ENCODE results near the gene ZMYM4. TPM values are rescaled to one million over a fixed set of nuclear protein-coding genes. Genes with fewer than 3 reads are reported as not detected.

The ZMYM4 gene
- total and polyA plus RNA-seq, 12 donors = 6.7 to 37.7 (median 34.1) TPM

DNA sequence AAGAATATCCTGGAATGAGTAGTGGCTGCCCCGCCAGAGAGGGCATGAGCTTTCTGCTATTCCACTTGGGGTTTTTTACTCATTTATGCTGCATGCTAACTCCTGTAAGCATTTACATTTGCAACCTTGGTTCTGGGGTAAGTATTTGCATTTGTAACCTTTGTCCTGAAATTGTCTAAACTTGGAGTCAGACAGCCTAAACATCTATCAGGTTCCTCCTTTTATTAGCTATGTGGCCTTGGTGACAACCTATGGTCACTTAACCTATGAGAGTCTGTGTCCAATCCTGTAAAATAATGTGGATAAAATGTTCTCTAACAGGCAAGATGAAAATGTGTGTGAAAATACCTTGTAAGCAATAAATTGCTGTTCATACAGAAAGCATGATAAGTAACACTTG lies 8.9 kb upstream of the ZMYM4 start:
- no peaks in the 10 kb centered on the region for H3K27me3 ChIP-seq
- no peaks in the 10 kb centered on the region for H3K36me3 ChIP-seq
- no peak overlapping the region for H3K27ac ChIP-seq
- ATAC-seq = no peak
- WGBS, 2 donors = 93 to 96% methylated on average over 1 of the region's 1 CpG
- DNase-seq = no peak
- intact Hi-C loops (cut with DNase I) = no loop called here
- H3K4me3 ChIP-seq = no peak overlapping the region
- TF ChIP-seq, protein P1, sequence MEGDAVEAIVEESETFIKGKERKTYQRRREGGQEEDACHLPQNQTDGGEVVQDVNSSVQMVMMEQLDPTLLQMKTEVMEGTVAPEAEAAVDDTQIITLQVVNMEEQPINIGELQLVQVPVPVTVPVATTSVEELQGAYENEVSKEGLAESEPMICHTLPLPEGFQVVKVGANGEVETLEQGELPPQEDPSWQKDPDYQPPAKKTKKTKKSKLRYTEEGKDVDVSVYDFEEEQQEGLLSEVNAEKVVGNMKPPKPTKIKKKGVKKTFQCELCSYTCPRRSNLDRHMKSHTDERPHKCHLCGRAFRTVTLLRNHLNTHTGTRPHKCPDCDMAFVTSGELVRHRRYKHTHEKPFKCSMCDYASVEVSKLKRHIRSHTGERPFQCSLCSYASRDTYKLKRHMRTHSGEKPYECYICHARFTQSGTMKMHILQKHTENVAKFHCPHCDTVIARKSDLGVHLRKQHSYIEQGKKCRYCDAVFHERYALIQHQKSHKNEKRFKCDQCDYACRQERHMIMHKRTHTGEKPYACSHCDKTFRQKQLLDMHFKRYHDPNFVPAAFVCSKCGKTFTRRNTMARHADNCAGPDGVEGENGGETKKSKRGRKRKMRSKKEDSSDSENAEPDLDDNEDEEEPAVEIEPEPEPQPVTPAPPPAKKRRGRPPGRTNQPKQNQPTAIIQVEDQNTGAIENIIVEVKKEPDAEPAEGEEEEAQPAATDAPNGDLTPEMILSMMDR (IDR thresholded peaks at IDR 0.05) = no peak
- peaks cover 0 to 3% (median 0%) of the 10 kb centered on the region in 9 donors for H3K4me1 ChIP-seq
- no peaks in the 10 kb centered on the region for H3K9me3 ChIP-seq

DNA sequence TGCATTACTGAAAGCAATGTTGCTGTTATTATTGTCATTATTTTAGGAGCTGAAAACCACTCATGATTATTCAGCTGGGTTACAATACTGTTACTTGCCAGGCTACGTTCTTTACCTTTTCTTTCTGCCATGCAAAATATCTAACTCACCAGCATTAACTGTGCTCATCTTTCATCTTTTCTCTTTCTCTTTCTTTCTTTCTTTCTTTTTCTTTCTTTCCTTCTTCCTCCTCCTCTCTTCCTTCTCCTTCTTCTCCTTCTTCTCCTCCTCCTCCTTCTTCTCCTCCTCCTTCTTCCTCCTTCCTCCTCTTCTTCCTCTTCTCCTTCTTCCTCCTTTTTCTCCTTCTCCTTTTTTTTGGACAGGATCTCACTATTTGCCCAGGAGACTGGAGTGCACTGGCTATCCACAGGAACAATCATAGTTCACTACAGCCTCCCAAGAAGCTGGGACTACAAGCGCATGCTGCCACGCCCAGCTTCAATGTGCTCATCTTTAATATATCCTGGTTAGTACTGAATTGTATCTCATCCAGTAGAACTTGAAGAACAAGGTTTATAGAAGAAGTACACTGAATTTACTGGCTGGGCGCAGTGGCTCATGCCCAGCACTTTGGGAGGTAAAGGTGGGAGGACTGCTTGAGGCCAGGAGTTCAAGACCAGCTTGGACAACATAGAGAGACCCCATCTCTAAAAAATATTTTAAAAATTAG lies 6.9 kb upstream of the ZMYM4 start:
- H3K4me1 ChIP-seq = peaks cover 0 to 14% (median 5%) of the 10 kb centered on the region in 9 donors
- 94 to 96% methylated on average over 4 of the region's 4 CpGs for WGBS, 2 donors
- ATAC-seq = no peak
- intact Hi-C loops (cut with DNase I) = loop anchor here in 4 of 10 donors (10.0 kb wide), 3 partner anchors 47 to 67 kb away; partner anchors contain the start of gene SFPQ (in 2 of the 4)
- no peaks in the 10 kb centered on the region for H3K9me3 ChIP-seq
- TF ChIP-seq, protein P1 (IDR thresholded peaks at IDR 0.05) = no peak
- no peak for DNase-seq
- H3K27me3 ChIP-seq = no peaks in the 10 kb centered on the region
- no peaks in the 10 kb centered on the region for H3K36me3 ChIP-seq
- no peak overlapping the region for H3K4me3 ChIP-seq
- no peak overlapping the region for H3K27ac ChIP-seq

DNA sequence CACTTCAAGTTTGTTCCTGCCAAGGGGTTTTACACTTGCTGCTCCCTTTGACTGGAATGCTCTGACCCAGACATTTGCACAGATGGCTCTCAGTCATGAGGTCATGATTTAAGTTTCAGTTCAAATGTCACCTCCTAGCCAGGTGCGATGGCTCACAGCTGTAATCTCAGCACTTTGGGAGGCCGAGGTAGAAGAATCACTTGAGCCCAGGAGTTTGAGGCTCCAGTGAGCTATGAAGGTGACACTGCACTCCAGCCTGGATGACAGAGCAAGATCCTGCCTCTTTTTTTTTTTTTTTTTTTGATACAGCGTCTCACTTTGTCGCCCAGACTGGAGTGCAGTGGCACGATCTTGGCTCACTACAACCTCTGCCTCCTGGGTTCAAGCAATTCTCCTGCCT lies 4.5 kb upstream of the ZMYM4 start:
- peaks cover 0 to 20% (median 6%) of the 10 kb centered on the region in 9 donors for H3K4me1 ChIP-seq
- 93% methylated on average over 5 of the region's 5 CpGs for WGBS, 2 donors
- no peak for ATAC-seq
- no peaks in the 10 kb centered on the region for H3K36me3 ChIP-seq
- no peaks in the 10 kb centered on the region for H3K27me3 ChIP-seq
- DNase-seq = no peak
- no peaks in the 10 kb centered on the region for H3K9me3 ChIP-seq
- TF ChIP-seq, protein P1 (IDR thresholded peaks at IDR 0.05) = no peak
- no peak overlapping the region for H3K4me3 ChIP-seq
- H3K27ac ChIP-seq = no peak overlapping the region
- intact Hi-C loops (cut with DNase I) = loop anchor here in 4 of 10 donors (10.0 kb wide), 3 partner anchors 49 to 69 kb away; partner anchors contain the start of gene SFPQ (in 2 of the 4)

DNA sequence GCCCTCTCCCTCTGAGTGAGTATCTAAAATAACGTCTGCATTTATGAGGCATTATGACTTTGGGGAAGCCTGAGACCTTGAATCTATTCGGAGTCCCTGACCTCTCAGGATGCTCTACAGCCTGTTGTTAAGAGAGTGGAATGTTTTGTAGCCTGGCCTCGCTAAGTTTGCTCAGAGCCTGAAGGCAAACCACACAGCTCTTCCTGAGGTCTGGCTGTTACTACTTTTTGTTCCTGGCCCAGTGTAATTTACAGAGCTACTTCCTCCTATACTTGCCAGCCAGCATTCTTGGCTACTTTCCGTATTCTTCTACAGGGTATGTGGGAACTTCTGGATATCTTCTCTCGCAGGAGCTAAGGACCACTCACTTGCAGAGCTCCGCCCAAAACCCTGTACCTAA lies 3.6 kb upstream of the ZMYM4 start:
- TF ChIP-seq, protein P1 (IDR thresholded peaks at IDR 0.05) = no peak
- DNase-seq (no peak), ATAC-seq (peak in 1 of 8 donors; percentile 47)
- intact Hi-C loops (cut with DNase I) = loop anchor here in 4 of 10 donors (10.0 kb wide), 3 partner anchors 50 to 70 kb away; partner anchors contain the start of gene SFPQ (in 2 of the 4)
- Histone ChIP-seq H3K4me3 (no peak overlapping the region), H3K27me3 (no peaks in the 10 kb centered on the region), H3K27ac (peak overlapping the region in 5 of 10 donors; percentile 16 to 66 (median 37)), H3K36me3 (no peaks in the 10 kb centered on the region), H3K4me1 (peaks cover 0 to 26% (median 10%) of the 10 kb centered on the region in 9 donors), H3K9me3 (no peaks in the 10 kb centered on the region)
- 28 to 33% methylated on average over 6 of the region's 6 CpGs for WGBS, 2 donors
